H1 (cell line): ENCODE data around the gene PDXP. TPM values are rescaled to one million over a fixed set of nuclear protein-coding genes. Genes with fewer than 3 reads are reported as not detected.

Experiments used
- CTCF ChIA-PET: fragments of 300-600 bp; sonication (Branson Sonifier 250); formaldehyde crosslinking; loops from one replicate; lab custom pipeline; 2021; ENCODE audit not compliant: partially characterized antibody; lab: Charles Lee
- POLR2A ChIA-PET: fragments of 300-600 bp; sonication (Branson Sonifier 250); formaldehyde crosslinking; loops from one replicate; lab custom pipeline; 2021; ENCODE audit warnings: inconsistent platforms; ENCODE audit not compliant: partially characterized antibody; lab: Charles Lee
- DNase-seq, 2 experiments: peaks; one replicate each; pipeline versions ENCODE4 v3.0.0 to v3.0.0-alpha.2; 2010 to 2022; ENCODE audit warnings: low spot score in 2 of 2, low read depth in 1 of 2, mixed read lengths in 1 of 2
- FAIRE-seq: peaks from 2 replicates; lab custom pipeline; 2011; peaks lifted over from hg19 to GRCh38; lab: Jason Lieb, UNC
- H2AFZ ChIP-seq: 2 replicates; pipeline ENCODE4 v1.8.1; 2012; ENCODE audit warnings: low read length, inconsistent platforms
- H2AK5ac ChIP-seq: 2 replicates; pipeline ENCODE4 v1.6.1; 2013; ENCODE audit warnings: low read depth, low read length
- H2BK120ac ChIP-seq: replicated peaks from 2 replicates; pipeline ENCODE3; 2013; ENCODE audit warnings: low read depth, low read length, inconsistent platforms
- H2BK12ac ChIP-seq: 2 replicates; pipeline ENCODE4 v1.6.1; 2013; ENCODE audit warnings: low read depth, low read length
- H2BK15ac ChIP-seq: 2 replicates; pipeline ENCODE4 v1.6.1; 2013; ENCODE audit warnings: low read length
- H2BK20ac ChIP-seq: 2 replicates; pipeline ENCODE4 v1.6.1; 2013; ENCODE audit warnings: low read length
- H2BK5ac ChIP-seq: 2 replicates; pipeline ENCODE4 v1.6.1; 2013; ENCODE audit warnings: low read depth, low read length
- H3K14ac ChIP-seq: 2 replicates; pipeline ENCODE4 v1.6.1; 2013; ENCODE audit warnings: inconsistent platforms; ENCODE audit not compliant: insufficient read length
- H3K18ac ChIP-seq: 2 replicates; pipeline ENCODE4 v1.6.1; 2013; ENCODE audit warnings: low read length; ENCODE audit errors: extremely low read depth
- H3K23ac ChIP-seq: 2 replicates; pipeline ENCODE4 v1.6.1; 2013; ENCODE audit warnings: inconsistent platforms; ENCODE audit not compliant: insufficient read length
- H3K23me2 ChIP-seq: 2 replicates; pipeline ENCODE4 v1.6.1; 2013; ENCODE audit warnings: low read depth, low read length
- H3K27ac ChIP-seq: 2 replicates; pipeline ENCODE4 v1.6.1; 2011; ENCODE audit warnings: low read depth, low read length, inconsistent platforms
- H3K27me3 ChIP-seq, 4 experiments: replicated peaks in 1 of 4; 1 replicate in 1 of 4; 2 replicates in 3 of 4; pipeline versions ENCODE4 v1.6.1 to v1.8.1; 2011 to 2013; ENCODE audit warnings: low read length in 3 of 4, mild to moderate bottlenecking in 3 of 4, inconsistent platforms in 2 of 4, mixed read lengths in 2 of 4, moderate library complexity in 1 of 4; ENCODE audit not compliant: control insufficient read depth in 3 of 4, insufficient read depth in 3 of 4; ENCODE audit errors: extremely low read depth in 1 of 4
- H3K36me3 ChIP-seq, 4 experiments: 2 replicates each; pipeline versions ENCODE4 v1.6.1 to v1.8.1; 2011 to 2013; ENCODE audit warnings: mild to moderate bottlenecking in 4 of 4, low read length in 3 of 4, moderate library complexity in 2 of 4, control low read depth in 1 of 4, inconsistent platforms in 1 of 4; ENCODE audit not compliant: insufficient read depth in 4 of 4, control insufficient read depth in 2 of 4
- H3K4ac ChIP-seq: replicated peaks from 2 replicates; pipeline ENCODE3; 2013; ENCODE audit warnings: low read length, low read depth, mixed read lengths, inconsistent platforms; ENCODE audit not compliant: insufficient read length
- H3K4me1 ChIP-seq, 4 experiments: replicated peaks in 1 of 4; 1 replicate in 1 of 4; 2 replicates in 3 of 4; pipeline versions ENCODE4 v1.6.1 to v1.8.1; 2011 to 2013; ENCODE audit warnings: low read length in 3 of 4, inconsistent platforms in 2 of 4, mixed read lengths in 1 of 4; ENCODE audit not compliant: insufficient read depth in 4 of 4, control insufficient read depth in 3 of 4
- H3K4me2 ChIP-seq, 2 experiments: 2 replicates each; pipeline versions ENCODE4 v1.6.1 to v1.8.1; 2011 to 2013; ENCODE audit warnings: low read depth in 2 of 2, low read length in 2 of 2, control low read depth in 1 of 2, inconsistent platforms in 1 of 2, mild to moderate bottlenecking in 1 of 2; ENCODE audit not compliant: insufficient read depth in 1 of 2
- H3K4me3 ChIP-seq, 4 experiments: fragments of 200-600, 300-600 bp in 1 of 4; sonication (generic), shearing (Covaris generic), sonication (Bioruptor Twin) in 1 of 4; 2 replicates each; pipeline versions ENCODE4 v1.5.1 to v1.8.1; 2011 to 2016; ENCODE audit warnings: low read length in 4 of 4, low read depth in 3 of 4, control low read depth in 2 of 4, inconsistent platforms in 2 of 4, mild to moderate bottlenecking in 2 of 4, mixed read lengths in 1 of 4, moderate library complexity in 1 of 4; ENCODE audit not compliant: insufficient read depth in 2 of 4; ENCODE audit errors: extremely low read depth in 1 of 4
- H3K56ac ChIP-seq: replicated peaks from 2 replicates; pipeline ENCODE3; 2013; ENCODE audit warnings: low read depth, mild to moderate bottlenecking, mixed read lengths, low read length, inconsistent platforms; ENCODE audit not compliant: insufficient read length
- H3K79me1 ChIP-seq: 2 replicates; pipeline ENCODE4 v1.6.1; 2013; ENCODE audit warnings: low read depth, low read length, control low read depth
- H3K79me2 ChIP-seq, 2 experiments: 2 replicates each; pipeline versions ENCODE4 v1.6.1 to v1.8.1; 2012 to 2013; ENCODE audit warnings: low read length in 2 of 2, mild to moderate bottlenecking in 2 of 2, inconsistent platforms in 1 of 2; ENCODE audit not compliant: insufficient read depth in 2 of 2, control insufficient read depth in 1 of 2
- H3K9ac ChIP-seq, 4 experiments: replicated peaks in 1 of 4; 1 replicate in 1 of 4; 2 replicates in 3 of 4; pipeline versions ENCODE4 v1.6.1 to v1.8.1; 2011 to 2013; ENCODE audit warnings: low read depth in 3 of 4, low read length in 3 of 4, control low read depth in 2 of 4, mild to moderate bottlenecking in 2 of 4, moderate library complexity in 2 of 4, inconsistent platforms in 1 of 4; ENCODE audit errors: extremely low read depth in 1 of 4
- H3K9me3 ChIP-seq, 2 experiments: 2 replicates each; pipeline versions ENCODE4 v1.6.1 to v1.8.1; 2012 to 2013; ENCODE audit warnings: mild to moderate bottlenecking in 2 of 2, moderate library complexity in 2 of 2, control low read depth in 1 of 2, inconsistent platforms in 1 of 2, low read depth in 1 of 2, low read length in 1 of 2, mixed read lengths in 1 of 2; ENCODE audit not compliant: insufficient read depth in 2 of 2
- H4K20me1 ChIP-seq, 2 experiments: replicated peaks in 1 of 2; 2 replicates each; pipeline versions ENCODE3 to v1.8.1; 2011 to 2013; ENCODE audit warnings: inconsistent platforms in 2 of 2, low read length in 2 of 2, mild to moderate bottlenecking in 1 of 2; ENCODE audit not compliant: insufficient read depth in 2 of 2, control insufficient read depth in 1 of 2
- H4K5ac ChIP-seq: 2 replicates; pipeline ENCODE4 v1.6.1; 2013; ENCODE audit warnings: low read length, low read depth, mixed read lengths, inconsistent platforms; ENCODE audit not compliant: insufficient read length
- H4K8ac ChIP-seq: 2 replicates; pipeline ENCODE4 v1.8.0; 2013; ENCODE audit warnings: mild to moderate bottlenecking, moderate library complexity, low read length, inconsistent platforms; ENCODE audit not compliant: insufficient read depth; ENCODE audit errors: extremely low read depth
- H4K91ac ChIP-seq: replicated peaks from 2 replicates; pipeline ENCODE3; 2013; ENCODE audit warnings: low read length, mixed read lengths, inconsistent platforms; ENCODE audit not compliant: insufficient read length
- ASH2L ChIP-seq: fragments of 200-600, 300-600 bp; sonication (generic); IDR thresholded peaks from one replicate; pipeline ENCODE4 v1.7.1; 2017; ENCODE audit warnings: low read length
- CHD2 ChIP-seq: IDR thresholded peaks from 2 replicates; pipeline ENCODE4 v1.6.1; 2012; ENCODE audit warnings: low read length, improper control_type of control experiment
- E2F6 ChIP-seq: IDR thresholded peaks from 2 replicates; pipeline ENCODE4 v1.6.1; 2012; ENCODE audit warnings: inconsistent platforms
- FOSL1 ChIP-seq: IDR thresholded peaks from 2 replicates; pipeline ENCODE4 v1.6.1; 2011; ENCODE audit warnings: mild to moderate bottlenecking, low read depth, low read length, moderate library complexity; ENCODE audit not compliant: insufficient read depth
- HDAC2 ChIP-seq, 2 experiments: fragments of 300-600 bp in 1 of 2; sonication (generic) in 1 of 2; IDR thresholded peaks; 2 replicates each; pipeline ENCODE4 v1.6.1; 2011 to 2012; ENCODE audit warnings: low read depth in 2 of 2, low read length in 2 of 2, mild to moderate bottlenecking in 2 of 2, moderate library complexity in 2 of 2, borderline replicate concordance in 1 of 2, inconsistent platforms in 1 of 2
- RAD21 ChIP-seq, 2 experiments: IDR thresholded peaks in 1 of 2; conservative IDR thresholded peaks in 1 of 2; 2 replicates each; pipeline ENCODE4 v1.6.1; 2011; ENCODE audit warnings: low read depth in 2 of 2, low read length in 2 of 2, improper control_type of control experiment in 1 of 2, inconsistent platforms in 1 of 2, mild to moderate bottlenecking in 1 of 2, moderate library complexity in 1 of 2
- RBBP5 ChIP-seq: IDR thresholded peaks from 2 replicates; pipeline ENCODE4 v1.7.1; 2012; ENCODE audit warnings: low read depth, mild to moderate bottlenecking, inconsistent platforms, low read length, moderate library complexity, borderline replicate concordance
- SP1 ChIP-seq: IDR thresholded peaks from 2 replicates; pipeline ENCODE4 v1.6.1; 2011; ENCODE audit warnings: low read depth, low read length
- SP2 ChIP-seq: IDR thresholded peaks from 2 replicates; pipeline ENCODE4 v1.6.1; 2012; ENCODE audit warnings: mild to moderate bottlenecking, low read length, inconsistent platforms
- SRF ChIP-seq: IDR thresholded peaks from 2 replicates; pipeline ENCODE4 v1.6.1; 2011; ENCODE audit warnings: mild to moderate bottlenecking, low read depth, low read length, moderate library complexity
- TCF12 ChIP-seq: IDR thresholded peaks from 2 replicates; pipeline ENCODE4 v1.6.1; 2011; ENCODE audit warnings: low read depth, mild to moderate bottlenecking, low read length
- WGBS, 2 experiments: shearing (Covaris generic) in 1 of 2; methylation state at CpG; one replicate each; pipeline versions ENCODE4 v1.1.6 to v1.1.7; 2013 to 2015; ENCODE audit warnings: low lambda C conversion rate in 2 of 2, mixed read lengths in 2 of 2, inconsistent platforms in 1 of 2, low coverage in 1 of 2, missing lambda C conversion rate in 1 of 2; ENCODE audit not compliant: insufficient replicate concordance in 2 of 2, insufficient coverage in 1 of 2, insufficient read length in 1 of 2; ENCODE audit errors: extremely low coverage in 1 of 2, missing lambda C conversion rate in 1 of 2; 5-methylcytosine and 5-hydroxymethylcytosine counted together
- polyA plus RNA-seq, 7 experiments: library from polyadenylated mRNA; depleted of rRNA in 3 of 7; stranded (reverse) in 5 of 7; unstranded in 2 of 7; fragments of >200 nt in 5 of 7; fragments of 200-250 nt in 2 of 7; gene quantifications; 1 replicate in 5 of 7; 2 replicates in 1 of 7; 4 replicates in 1 of 7; pipeline versions ENCODE4 v1.2.1 to v1.2.3, GENCODE V29; 2011 to 2013; ENCODE audit warnings: missing spikeins in 2 of 7, mixed read lengths in 2 of 7
- total RNA-seq: library from RNA; stranded (reverse); fragmentation: NEBNext Ultra II Directional; extraction: Animal tissue kit (Norgen Biotek cat#: 25700); gene quantifications from 2 replicates; pipeline ENCODE4 v1.2.1, GENCODE V29; 2021

The PDXP gene
- total and polyA plus RNA-seq, 2 of the 8 experiments (the other 6 are each of a cell fraction or from before 2014, with no cell fraction given) = 36.6 to 67.7 TPM

DNA sequence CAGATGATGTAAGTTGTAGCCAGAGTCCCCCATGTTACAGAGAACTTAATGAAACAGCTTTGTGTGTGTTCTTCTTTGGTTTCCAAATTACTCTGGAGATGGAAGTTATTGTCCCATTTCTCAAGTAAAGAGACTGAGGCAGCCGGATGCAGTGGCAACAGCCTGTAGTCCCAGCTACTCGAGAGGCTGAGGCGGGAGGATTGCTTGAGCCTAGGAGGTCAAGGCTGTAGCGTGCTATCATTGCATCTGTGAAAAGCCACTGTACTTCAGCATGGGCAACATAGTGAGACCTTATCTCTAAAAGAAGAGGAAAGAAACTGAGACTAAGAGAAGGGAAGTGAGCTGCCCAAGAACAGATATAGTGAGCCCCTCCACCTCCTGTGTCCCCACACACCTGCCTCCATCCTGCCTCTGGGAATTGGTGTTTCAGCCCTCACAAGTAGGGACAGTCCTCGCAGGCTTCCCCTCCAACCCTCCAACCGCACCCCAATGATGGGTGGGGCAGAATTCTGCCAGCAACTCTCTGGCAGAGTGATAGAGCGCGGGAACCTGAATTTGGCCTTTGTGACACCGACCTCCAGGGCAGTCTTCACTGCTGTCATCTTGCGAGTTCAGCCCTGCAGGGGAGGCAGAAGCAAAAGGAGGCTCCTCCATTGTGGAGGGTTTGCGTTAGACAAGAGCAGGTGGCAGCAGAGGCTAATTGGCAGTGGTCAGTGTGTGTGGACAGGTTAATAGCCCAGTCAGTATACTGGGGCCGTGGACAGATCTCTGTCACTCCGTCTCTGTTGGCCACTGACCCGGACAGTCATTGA lies 1.6 kb downstream of the PDXP start:
- H3K79me1 ChIP-seq = peaks cover 27% of the 10 kb centered on the region
- WGBS, 2 experiments = 87% methylated on average over 14 of the region's 14 CpGs; no CpG with 5 or more reads in 1 of the 2 experiments
- H3K27ac ChIP-seq = no peak overlapping the region
- no peak overlapping the region for H3K18ac ChIP-seq
- H2BK5ac ChIP-seq = no peak overlapping the region
- H3K14ac ChIP-seq = no peak overlapping the region
- peaks cover 11% of the 10 kb centered on the region for H3K23me2 ChIP-seq
- H2BK15ac ChIP-seq = no peak overlapping the region
- DNase-seq (no peak), FAIRE-seq (no peak)
- H2AK5ac ChIP-seq = 0 out of 2 replicates have a peak overlapping the region, but pooled peaks have one; percentile 9
- H2BK12ac ChIP-seq = no peak overlapping the region
- no peak overlapping the region for H4K8ac ChIP-seq
- no peak overlapping the region for H2BK120ac ChIP-seq
- no peak overlapping the region for H4K91ac ChIP-seq
- no peak overlapping the region for H2BK20ac ChIP-seq
- H3K9me3 ChIP-seq = no peaks in the 10 kb centered on the region
- H4K5ac ChIP-seq = no peak overlapping the region
- no peak overlapping the region for H3K23ac ChIP-seq
- H3K4me1 ChIP-seq = peaks cover 0 to 21% (median 6%) of the 10 kb centered on the region in 4 experiments; a peak in 5 of 7 replicates
- H3K4me3 ChIP-seq = peak overlapping the region; percentile 71 to 94 (median 76); a peak in 6 of 8 replicates
- H3K27me3 ChIP-seq = no peaks in the 10 kb centered on the region
- peaks cover 25 to 56% of the 10 kb centered on the region in 2 experiments; a peak in 3 of 4 replicates for H3K79me2 ChIP-seq
- peaks cover 23 to 37% of the 10 kb centered on the region in 2 experiments for H4K20me1 ChIP-seq
- CTCF ChIA-PET = interaction anchor here (0.7 to 12.1 kb wide), 12 partner anchors 11 to 158 kb away, joined by 3 to 165 read pairs (median 4); partner anchors contain the start of gene SH3BP1
- H3K9ac ChIP-seq = peak overlapping the region in 3 of 4 experiments; percentile 62 to 78 (median 68); a peak in 3 of 7 replicates
- H2AFZ ChIP-seq = no peak overlapping the region
- POLR2A ChIA-PET = interaction anchor here (0.9 to 5.1 kb wide), 8 partner anchors 12 to 144 kb away, joined by 3 to 37 read pairs (median 14); partner anchors contain the start of genes LGALS1 and TRIOBP
- no peak overlapping the region for H3K56ac ChIP-seq
- no peaks in the 10 kb centered on the region for H3K36me3 ChIP-seq
- peak overlapping the region; percentile 93 to 95 for H3K4me2 ChIP-seq
- H3K4ac ChIP-seq = no peak overlapping the region
- TF ChIP-seq ASH2L (no peak), HDAC2 (IDR thresholded peaks at IDR 0.05; ENCODE audit: borderline replicate concordance in 1 of 2, low read depth in 2 of 2, low read length in 2 of 2) (no peak), SP2 (no peak), RBBP5 (no peak), CHD2 (no peak), TCF12 (no peak), E2F6 (no peak), SP1 (no peak), RAD21 (IDR thresholded peaks at IDR 0.05 in 1 of 2, conservative IDR thresholded peaks at IDR 0.05 in 1 of 2; ENCODE audit: low read depth in 2 of 2, low read length in 2 of 2) (no peak), FOSL1 (no peak), SRF (no peak)
